Loucy (cell line): ENCODE data around the gene KSR1.

ENCODE experiments used
- H2AFZ ChIP-seq: fragments of 200-600 bp; sonication (generic); 2 replicates; pipeline ENCODE4 v1.6.0; 2016; ENCODE audit warnings: antibody characterized with exemption, mild to moderate bottlenecking, low read length, moderate library complexity
- H3F3A ChIP-seq: fragments of 200-600 bp; 2 replicates; pipeline ENCODE4 v1.6.0; 2016; ENCODE audit warnings: antibody characterized with exemption, low read depth, mild to moderate bottlenecking
- H3K27me3 ChIP-seq: fragments of 200-600 bp; sonication (generic); 2 replicates; pipeline ENCODE4 v1.6.1; 2014; ENCODE audit warnings: low read length, mild to moderate bottlenecking; ENCODE audit not compliant: insufficient read depth, poor library complexity, severe bottlenecking
- H3K36me3 ChIP-seq: fragments of 200-600 bp; sonication (generic); 2 replicates; pipeline ENCODE4 v1.6.1; 2016; ENCODE audit warnings: low read length; ENCODE audit not compliant: insufficient read depth
- H3K4me1 ChIP-seq: fragments of 200-600 bp; sonication (generic); 2 replicates; pipeline ENCODE4 v1.5.1; 2014; ENCODE audit warnings: low read length, mild to moderate bottlenecking; ENCODE audit not compliant: insufficient read depth, poor library complexity, severe bottlenecking
- H3K4me2 ChIP-seq: fragments of 200-600 bp; sonication (generic); 2 replicates; pipeline ENCODE4 v1.6.0; 2014; ENCODE audit warnings: antibody characterized with exemption, low read length, low read depth, mild to moderate bottlenecking; ENCODE audit not compliant: poor library complexity, severe bottlenecking
- H3K4me3 ChIP-seq: fragments of 200-600 bp; sonication (generic); 2 replicates; pipeline ENCODE4 v1.5.1; 2014; ENCODE audit warnings: low read length, mild to moderate bottlenecking, mixed read lengths; ENCODE audit not compliant: poor library complexity, severe bottlenecking
- H3K79me2 ChIP-seq: fragments of 200-600 bp; sonication (generic); 2 replicates; pipeline ENCODE4 v1.6.1; 2014; ENCODE audit warnings: low read length; ENCODE audit not compliant: insufficient read depth
- H3K9ac ChIP-seq: fragments of 200-600 bp; sonication (generic); 2 replicates; pipeline ENCODE4 v1.6.0; 2014; ENCODE audit warnings: mild to moderate bottlenecking, low read depth, low read length, moderate library complexity; ENCODE audit not compliant: poor library complexity, severe bottlenecking
- H3K9me2 ChIP-seq: fragments of 200-600 bp; sonication (generic); replicated peaks from 2 replicates; pipeline ENCODE4 v1.6.1; 2016; ENCODE audit warnings: low read depth, low read length, mixed read lengths
- H3K9me3 ChIP-seq: fragments of 200-600 bp; sonication (generic); 2 replicates; pipeline ENCODE4 v1.6.1; 2014; ENCODE audit warnings: mild to moderate bottlenecking, antibody characterized with exemption, low read length, low read depth; ENCODE audit not compliant: insufficient read depth
- H4K20me1 ChIP-seq: fragments of 200-600 bp; sonication (generic); 2 replicates; pipeline ENCODE4 v1.6.0; 2014; ENCODE audit warnings: antibody characterized with exemption, low read length, mild to moderate bottlenecking; ENCODE audit not compliant: insufficient read depth, poor library complexity, severe bottlenecking
- EZH2phosphoT487 ChIP-seq: fragments of 200-600 bp; IDR thresholded peaks from 2 replicates; pipeline ENCODE4 v1.6.1; 2018; ENCODE audit warnings: antibody characterized with exemption, mild to moderate bottlenecking, moderate library complexity, borderline replicate concordance
- TF ChIP-seq, protein P1 (sequence below): fragments of 200-600 bp; sonication (generic); conservative IDR thresholded peaks from 2 replicates; pipeline ENCODE4 v1.5.1; 2014; ENCODE audit warnings: mild to moderate bottlenecking, antibody characterized with exemption, low read length

Gene KSR1

GRCh38 chr17:27669136-27669535 is 212.9 kb downstream of the KSR1 start:
- no peaks in the 10 kb centered on the region for H3K27me3 ChIP-seq
- no peak overlapping the region for H3K4me2 ChIP-seq
- H4K20me1 ChIP-seq, result no peaks in the 10 kb centered on the region
- H3K4me3 ChIP-seq, result no peak overlapping the region
- H3F3A ChIP-seq, result no peaks in the 10 kb centered on the region
- H3K36me3 ChIP-seq, result no peaks in the 10 kb centered on the region
- H2AFZ ChIP-seq, result no peak overlapping the region
- H3K9me2 ChIP-seq, result no peaks in the 10 kb centered on the region
- H3K9ac ChIP-seq, result no peak overlapping the region
- H3K9me3 ChIP-seq, result no peaks in the 10 kb centered on the region
- no peaks in the 10 kb centered on the region for H3K4me1 ChIP-seq
- H3K79me2 ChIP-seq, result no peaks in the 10 kb centered on the region
- TF ChIP-seq, protein P1, sequence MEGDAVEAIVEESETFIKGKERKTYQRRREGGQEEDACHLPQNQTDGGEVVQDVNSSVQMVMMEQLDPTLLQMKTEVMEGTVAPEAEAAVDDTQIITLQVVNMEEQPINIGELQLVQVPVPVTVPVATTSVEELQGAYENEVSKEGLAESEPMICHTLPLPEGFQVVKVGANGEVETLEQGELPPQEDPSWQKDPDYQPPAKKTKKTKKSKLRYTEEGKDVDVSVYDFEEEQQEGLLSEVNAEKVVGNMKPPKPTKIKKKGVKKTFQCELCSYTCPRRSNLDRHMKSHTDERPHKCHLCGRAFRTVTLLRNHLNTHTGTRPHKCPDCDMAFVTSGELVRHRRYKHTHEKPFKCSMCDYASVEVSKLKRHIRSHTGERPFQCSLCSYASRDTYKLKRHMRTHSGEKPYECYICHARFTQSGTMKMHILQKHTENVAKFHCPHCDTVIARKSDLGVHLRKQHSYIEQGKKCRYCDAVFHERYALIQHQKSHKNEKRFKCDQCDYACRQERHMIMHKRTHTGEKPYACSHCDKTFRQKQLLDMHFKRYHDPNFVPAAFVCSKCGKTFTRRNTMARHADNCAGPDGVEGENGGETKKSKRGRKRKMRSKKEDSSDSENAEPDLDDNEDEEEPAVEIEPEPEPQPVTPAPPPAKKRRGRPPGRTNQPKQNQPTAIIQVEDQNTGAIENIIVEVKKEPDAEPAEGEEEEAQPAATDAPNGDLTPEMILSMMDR, result no peak
- TF ChIP-seq EZH2phosphoT487, result no peak

DNA sequence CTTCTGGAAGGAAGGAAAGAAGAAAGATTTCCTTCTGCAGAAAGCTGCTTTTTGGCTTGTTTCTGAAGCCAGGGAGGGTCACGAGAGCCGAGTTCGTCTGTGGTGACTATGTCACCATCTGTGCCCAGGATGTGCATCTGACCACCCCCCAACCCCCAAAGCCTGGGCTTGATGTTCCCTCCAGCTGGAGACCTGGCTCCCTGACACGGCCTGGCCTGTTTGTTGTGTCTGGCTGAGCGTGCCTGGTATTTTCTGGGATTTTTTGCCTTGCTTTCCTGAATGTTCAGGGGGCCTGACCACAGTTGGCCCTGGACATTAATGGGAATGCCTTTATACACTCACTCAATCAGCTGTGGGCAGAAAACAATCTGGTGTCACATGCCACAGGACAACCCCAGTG is 213.6 kb downstream of the KSR1 start:
- Histone ChIP-seq H2AFZ (no peak overlapping the region), H4K20me1 (no peaks in the 10 kb centered on the region), H3K4me3 (no peak overlapping the region), H3K79me2 (no peaks in the 10 kb centered on the region), H3K9me2 (no peaks in the 10 kb centered on the region), H3K9me3 (no peaks in the 10 kb centered on the region), H3K4me1 (no peaks in the 10 kb centered on the region), H3K4me2 (no peak overlapping the region), H3K27me3 (no peaks in the 10 kb centered on the region), H3F3A (no peaks in the 10 kb centered on the region), H3K36me3 (no peaks in the 10 kb centered on the region), H3K9ac (no peak overlapping the region)
- no peak for TF ChIP-seq EZH2phosphoT487
- TF ChIP-seq, protein P1, result no peak

- no peaks in the 10 kb centered on the region for H3K9me3 ChIP-seq
- no peaks in the 10 kb centered on the region for H3K36me3 ChIP-seq
- TF ChIP-seq, protein P1, result no peak
- TF ChIP-seq EZH2phosphoT487, result no peak
- H3K4me3 ChIP-seq, result no peak overlapping the region
- H3K4me1 ChIP-seq, result no peaks in the 10 kb centered on the region
- no peak overlapping the region for H3K9ac ChIP-seq
- H3F3A ChIP-seq, result no peaks in the 10 kb centered on the region
- no peak overlapping the region for H2AFZ ChIP-seq
- no peak overlapping the region for H3K4me2 ChIP-seq
- H4K20me1 ChIP-seq, result no peaks in the 10 kb centered on the region
- H3K27me3 ChIP-seq, result no peaks in the 10 kb centered on the region
- H3K9me2 ChIP-seq, result no peaks in the 10 kb centered on the region
- H3K79me2 ChIP-seq, result no peaks in the 10 kb centered on the region
Observed at GRCh38 chr17:27670791-27671590, 214.7 kb downstream of the KSR1 start.
